ENCODE measurements around the gene PSMC1. TPM values are rescaled to one million over a fixed set of nuclear protein-coding genes. Genes with fewer than 3 reads are reported as not detected.
A peak's percentile ranks its signal among the peaks of the same experiment; 100 is the strongest.

Gene PSMC1
- total and polyA plus RNA-seq, 12 donors = 67.1 to 456 (median 87.4) TPM

GRCh38 chr14:90276646-90277367 is 20.5 kb downstream of the PSMC1 start:
- WGBS, 4 donors = 85 to 89% (median 87%) methylated on average over 15 to 18 of the region's 18 CpGs

DNA sequence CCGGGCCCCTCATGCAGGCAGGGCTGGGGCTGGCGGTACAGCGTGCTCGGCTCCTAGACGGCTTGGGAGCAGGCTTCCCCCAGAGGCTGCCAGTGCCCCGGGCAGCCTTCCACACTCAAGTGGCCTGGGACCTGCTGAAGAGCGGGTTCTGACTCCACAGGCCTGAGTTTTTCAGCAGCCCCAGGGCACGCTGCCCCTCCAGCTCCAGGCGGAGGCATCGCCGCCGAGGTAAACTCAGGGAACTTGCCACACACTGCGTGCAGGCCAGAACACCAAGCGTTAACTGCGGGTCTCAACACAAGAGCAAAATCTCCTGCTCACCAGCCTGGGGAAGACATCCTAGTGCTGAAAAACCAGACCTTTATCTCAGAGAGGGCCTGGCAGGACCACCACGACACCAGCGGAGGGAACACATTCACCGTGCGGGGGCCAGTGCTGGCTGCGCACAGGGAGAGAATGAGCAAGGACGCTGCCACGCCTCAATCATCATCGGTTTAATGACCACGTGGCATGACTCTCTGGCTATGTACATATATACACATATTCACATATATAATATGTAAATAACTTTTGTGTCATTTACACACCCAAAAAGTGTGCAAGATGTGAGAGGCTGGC is 21.3 kb downstream of the PSMC1 start:
- H3K9me3 ChIP-seq (replicated peaks in 1 of 3) = no peaks in the 10 kb centered on the region
- H3K27ac ChIP-seq = no peak overlapping the region
- H3K4me3 ChIP-seq = no peak overlapping the region
- H3K4me1 ChIP-seq (replicated peaks in 1 of 2) = peaks cover 0 to 6% of the 10 kb centered on the region in 2 donors
- H3K36me3 ChIP-seq (replicated peaks in 1 of 2) = peaks cover 0 to 39% of the 10 kb centered on the region in 2 donors
- intact Hi-C loops (cut with DNase I) = no loop called here
- H3K27me3 ChIP-seq = no peaks in the 10 kb centered on the region
- DNase-seq = peak in 1 of 7 donors; percentile 46
- 94 to 97% (median 94%) methylated on average over 8 to 24 of the region's 24 CpGs for whole genome bisulfite sequencing, 4 donors
- no peak for TF ChIP-seq POLR2A (IDR thresholded peaks at IDR 0.05)
- TF ChIP-seq, protein P1, sequence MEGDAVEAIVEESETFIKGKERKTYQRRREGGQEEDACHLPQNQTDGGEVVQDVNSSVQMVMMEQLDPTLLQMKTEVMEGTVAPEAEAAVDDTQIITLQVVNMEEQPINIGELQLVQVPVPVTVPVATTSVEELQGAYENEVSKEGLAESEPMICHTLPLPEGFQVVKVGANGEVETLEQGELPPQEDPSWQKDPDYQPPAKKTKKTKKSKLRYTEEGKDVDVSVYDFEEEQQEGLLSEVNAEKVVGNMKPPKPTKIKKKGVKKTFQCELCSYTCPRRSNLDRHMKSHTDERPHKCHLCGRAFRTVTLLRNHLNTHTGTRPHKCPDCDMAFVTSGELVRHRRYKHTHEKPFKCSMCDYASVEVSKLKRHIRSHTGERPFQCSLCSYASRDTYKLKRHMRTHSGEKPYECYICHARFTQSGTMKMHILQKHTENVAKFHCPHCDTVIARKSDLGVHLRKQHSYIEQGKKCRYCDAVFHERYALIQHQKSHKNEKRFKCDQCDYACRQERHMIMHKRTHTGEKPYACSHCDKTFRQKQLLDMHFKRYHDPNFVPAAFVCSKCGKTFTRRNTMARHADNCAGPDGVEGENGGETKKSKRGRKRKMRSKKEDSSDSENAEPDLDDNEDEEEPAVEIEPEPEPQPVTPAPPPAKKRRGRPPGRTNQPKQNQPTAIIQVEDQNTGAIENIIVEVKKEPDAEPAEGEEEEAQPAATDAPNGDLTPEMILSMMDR (IDR thresholded peaks at IDR 0.05) = no peak

More at GRCh38 chr14:90276646-90277367, 20.5 kb downstream of the PSMC1 start:
- Histone ChIP-seq H3K27ac (no peak overlapping the region), H3K4me1 (replicated peaks in 1 of 2) (peaks cover 0 to 6% of the 10 kb centered on the region in 2 donors), H3K27me3 (no peaks in the 10 kb centered on the region), H3K36me3 (replicated peaks in 1 of 2) (peaks cover 0 to 45% of the 10 kb centered on the region in 2 donors), H3K4me3 (no peak overlapping the region), H3K9me3 (replicated peaks in 1 of 3) (no peaks in the 10 kb centered on the region)
- intact Hi-C loops (cut with DNase I) = no loop called here
- peak in 1 of 7 donors; percentile 48 for DNase-seq
- TF ChIP-seq POLR2A (IDR thresholded peaks at IDR 0.05) = no peak
- TF ChIP-seq, protein P1 (IDR thresholded peaks at IDR 0.05) = no peak

DNA sequence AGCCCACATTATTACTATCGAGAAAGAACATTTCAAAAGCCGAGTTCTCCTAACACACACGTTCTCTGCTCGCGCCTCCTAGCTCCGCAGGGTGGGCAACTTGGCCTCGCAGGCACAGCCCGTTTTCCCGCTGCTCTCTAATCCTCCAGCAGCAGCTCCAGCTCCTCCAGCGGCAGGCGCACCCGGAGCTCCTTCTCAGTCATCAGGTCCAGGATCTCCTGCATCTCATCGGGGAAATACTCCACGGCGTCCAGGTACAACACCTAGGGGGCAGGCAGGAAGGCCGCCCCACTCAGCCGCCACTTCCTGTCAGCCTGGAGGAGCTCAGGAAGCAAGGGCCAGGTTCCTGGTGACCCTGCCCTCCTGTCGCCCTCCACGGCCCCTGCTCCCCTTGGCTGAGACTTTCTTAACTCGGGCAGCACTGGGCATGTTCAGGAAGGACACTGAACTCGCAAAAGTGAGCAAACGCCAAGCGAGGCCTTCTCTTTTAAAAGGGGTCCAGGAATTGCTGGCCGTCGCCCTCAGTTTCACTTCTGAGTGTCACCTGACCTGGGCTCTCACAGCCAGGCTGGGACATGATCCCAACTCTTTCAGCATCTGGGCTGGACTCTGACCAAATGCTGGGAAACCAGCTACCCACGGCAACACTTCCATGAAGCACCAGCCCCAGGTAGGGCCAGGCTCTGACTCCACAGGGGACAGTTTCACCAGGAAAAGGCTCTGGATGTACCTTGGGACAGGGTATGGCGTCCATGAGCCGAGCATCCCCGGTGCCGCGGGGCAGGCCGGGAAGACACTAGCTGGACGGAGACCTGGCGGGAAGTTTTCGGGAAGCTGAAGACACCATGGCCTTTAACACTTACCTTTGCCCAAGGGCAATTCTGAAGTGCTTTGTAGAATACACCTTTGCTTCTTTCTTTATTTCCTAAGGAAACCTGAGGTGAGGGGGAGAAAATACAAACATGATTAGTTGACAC is 22.1 kb downstream of the PSMC1 start:
- Histone ChIP-seq H3K27me3 (no peaks in the 10 kb centered on the region), H3K4me3 (no peak overlapping the region), H3K27ac (no peak overlapping the region), H3K36me3 (replicated peaks in 1 of 2) (peaks cover 0 to 34% of the 10 kb centered on the region in 2 donors), H3K4me1 (replicated peaks in 1 of 2) (peaks cover 0 to 5% of the 10 kb centered on the region in 2 donors), H3K9me3 (replicated peaks in 1 of 3) (no peaks in the 10 kb centered on the region)
- intact Hi-C loops (cut with DNase I) = no loop called here
- DNase-seq = peak in 1 of 7 donors; percentile 50
- WGBS, 4 donors = 85 to 95% (median 91%) methylated on average over 22 to 35 of the region's 35 CpGs
- no peak for TF ChIP-seq POLR2A (IDR thresholded peaks at IDR 0.05)
- TF ChIP-seq, protein P1 (IDR thresholded peaks at IDR 0.05) = no peak

DNA sequence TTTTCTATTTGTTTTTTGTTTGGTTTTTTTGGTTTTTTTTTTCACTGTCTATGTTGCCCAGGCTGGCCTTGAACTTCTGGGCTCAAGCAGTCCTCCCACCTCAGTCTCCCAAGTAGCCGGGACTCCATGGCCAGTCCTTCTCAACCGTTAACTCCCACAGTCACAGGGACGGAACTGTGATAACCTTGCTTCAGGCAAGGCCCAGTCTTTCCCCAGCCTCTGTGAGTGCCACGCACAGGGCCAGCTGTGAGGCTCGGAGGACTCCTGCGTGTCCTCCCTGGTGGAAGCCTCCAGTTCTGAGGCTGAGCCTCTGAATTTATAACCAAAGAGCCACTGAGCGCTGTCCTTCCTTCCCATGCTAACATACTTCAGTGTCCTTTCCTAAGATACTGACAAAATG is 23.7 kb downstream of the PSMC1 start:
- Histone ChIP-seq H3K4me1 (replicated peaks in 1 of 2) (no peaks in the 10 kb centered on the region), H3K9me3 (replicated peaks in 1 of 3) (no peaks in the 10 kb centered on the region), H3K4me3 (no peak overlapping the region), H3K36me3 (replicated peaks in 1 of 2) (peaks cover 0 to 28% of the 10 kb centered on the region in 2 donors), H3K27ac (no peak overlapping the region), H3K27me3 (no peaks in the 10 kb centered on the region)
- DNase-seq = peak in 1 of 7 donors; percentile 45
- WGBS, 4 donors = 78 to 82% (median 81%) methylated on average over 5 to 7 of the region's 7 CpGs
- no peak for TF ChIP-seq POLR2A (IDR thresholded peaks at IDR 0.05)
- TF ChIP-seq, protein P1 (IDR thresholded peaks at IDR 0.05) = no peak
- intact Hi-C loops (cut with DNase I) = no loop called here
